Measurements from ENCODE around the gene MCHR1. TPM values are rescaled to one million over a fixed set of nuclear protein-coding genes. Genes with fewer than 3 reads are reported as not detected.

MCHR1 gene
- total and polyA plus RNA-seq, 9 of the 15 experiments (the other 6 are each of a cell fraction or from before 2014, with no cell fraction given): 0.03 to 0.50 TPM; not detected in 7

DNA sequence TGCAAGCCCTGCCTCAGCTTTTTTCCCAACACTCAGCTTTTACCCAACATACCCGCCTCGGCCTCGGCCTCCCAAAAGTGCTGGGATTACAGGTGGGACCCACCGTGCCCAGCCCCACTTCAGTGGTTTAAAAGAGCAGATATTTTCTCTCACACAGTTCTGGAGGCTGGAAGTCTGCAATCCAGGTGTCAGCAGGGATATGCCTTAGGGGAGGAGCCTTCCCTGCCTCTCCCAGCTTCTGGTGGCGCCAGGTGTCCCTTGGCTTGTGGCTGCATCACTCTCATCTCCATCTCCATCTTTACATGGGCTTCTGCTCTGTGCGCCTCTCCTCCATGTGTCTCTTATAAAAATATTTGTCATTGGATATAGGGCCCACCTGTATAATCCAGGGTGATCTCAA is 50.0 kb downstream of the MCHR1 start (continued):
- TF ChIP-seq, protein P1, sequence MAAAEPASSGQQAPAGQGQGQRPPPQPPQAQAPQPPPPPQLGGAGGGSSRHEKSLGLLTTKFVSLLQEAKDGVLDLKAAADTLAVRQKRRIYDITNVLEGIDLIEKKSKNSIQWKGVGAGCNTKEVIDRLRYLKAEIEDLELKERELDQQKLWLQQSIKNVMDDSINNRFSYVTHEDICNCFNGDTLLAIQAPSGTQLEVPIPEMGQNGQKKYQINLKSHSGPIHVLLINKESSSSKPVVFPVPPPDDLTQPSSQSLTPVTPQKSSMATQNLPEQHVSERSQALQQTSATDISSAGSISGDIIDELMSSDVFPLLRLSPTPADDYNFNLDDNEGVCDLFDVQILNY (CRISPR knock-in tag; IDR thresholded peaks at IDR 0.05): no peak
- no peak for TF ChIP-seq ZNF277 (CRISPR knock-in tag; IDR thresholded peaks at IDR 0.05; ENCODE audit: borderline replicate concordance)
- TF ChIP-seq EZH2 (IDR thresholded peaks at IDR 0.05; ENCODE audit: borderline replicate concordance, low read depth, low read length): no peak
- no peak for TF ChIP-seq TCF7 (IDR thresholded peaks at IDR 0.05; ENCODE audit: borderline replicate concordance)

Other genes with a start within 250 kb of the MCHR1 start
- 10.6 and 10.9 TPM in 2 replicates for gene MRTFA, start 42.8 kb upstream of the MCHR1 start, total RNA-seq (2014; rRNA removed)
- gene MRTFA, start 42.8 kb upstream of the MCHR1 start, total RNA-seq (2014; rRNA removed; fragmentation: Illumina TruSeq; extraction: Trizol): 3.4 and 3.7 TPM in 2 replicates
- 3.6 and 5.2 TPM in 2 replicates for gene MRTFA, start 42.8 kb upstream of the MCHR1 start, total RNA-seq (2015; rRNA removed; fragmentation: Illumina TruSeq; extraction: Trizol)
- gene MRTFA, start 42.8 kb upstream of the MCHR1 start, total RNA-seq (2021): 21.1 TPM in 2 replicates
- 1.2 and 2.6 TPM in 2 replicates for gene MRTFA, start 42.8 kb upstream of the MCHR1 start, polyA plus RNA-seq (2011; rRNA removed)
- 6.3 and 9.6 TPM in 2 replicates for gene MRTFA, start 42.8 kb upstream of the MCHR1 start, polyA plus RNA-seq (2014; fragmentation: Illumina TruSeq; extraction: Trizol)
- gene MRTFA, start 42.8 kb upstream of the MCHR1 start, polyA plus RNA-seq (2014; fragmentation: Nextera tagmentation; extraction: Ambion mirVana): under 1 TPM; 0.84 to 0.97 TPM
- 5.6 and 6.9 TPM in 2 replicates for gene MRTFA, start 42.8 kb upstream of the MCHR1 start, polyA plus RNA-seq (2014; rRNA removed)
- 32.5 and 32.6 TPM in 2 replicates for gene SLC25A17, start 139.9 kb downstream of the MCHR1 start, total RNA-seq (2014; rRNA removed)
- gene SLC25A17, start 139.9 kb downstream of the MCHR1 start, total RNA-seq (2014; rRNA removed; fragmentation: Illumina TruSeq; extraction: Trizol): 56.2 and 61.0 TPM in 2 replicates
- gene SLC25A17, start 139.9 kb downstream of the MCHR1 start, total RNA-seq (2015; rRNA removed; fragmentation: Illumina TruSeq; extraction: Trizol): 35.0 and 38.4 TPM in 2 replicates
- gene SLC25A17, start 139.9 kb downstream of the MCHR1 start, total RNA-seq (2021): 50.2 and 54.5 TPM in 2 replicates
- 77.1 and 96.8 TPM in 2 replicates for gene SLC25A17, start 139.9 kb downstream of the MCHR1 start, polyA plus RNA-seq (2011; rRNA removed)
- 63.2 and 65.3 TPM in 2 replicates for gene SLC25A17, start 139.9 kb downstream of the MCHR1 start, polyA plus RNA-seq (2014; fragmentation: Illumina TruSeq; extraction: Trizol)
- gene SLC25A17, start 139.9 kb downstream of the MCHR1 start, polyA plus RNA-seq (2014; fragmentation: Nextera tagmentation; extraction: Ambion mirVana): 100 to 1,000 TPM; 104 to 136 TPM
- 43.1 and 46.5 TPM in 2 replicates for gene SLC25A17, start 139.9 kb downstream of the MCHR1 start, polyA plus RNA-seq (2014; rRNA removed)
- 178 and 255 TPM in 2 replicates for gene ST13, start 177.2 kb downstream of the MCHR1 start, total RNA-seq (2014; rRNA removed)
- 247 and 287 TPM in 2 replicates for gene ST13, start 177.2 kb downstream of the MCHR1 start, total RNA-seq (2014; rRNA removed; fragmentation: Illumina TruSeq; extraction: Trizol)
- 306 and 311 TPM in 2 replicates for gene ST13, start 177.2 kb downstream of the MCHR1 start, total RNA-seq (2015; rRNA removed; fragmentation: Illumina TruSeq; extraction: Trizol)
- 172 and 195 TPM in 2 replicates for gene ST13, start 177.2 kb downstream of the MCHR1 start, total RNA-seq (2021)
- 149 and 163 TPM in 2 replicates for gene ST13, start 177.2 kb downstream of the MCHR1 start, polyA plus RNA-seq (2011; rRNA removed)
- gene ST13, start 177.2 kb downstream of the MCHR1 start, polyA plus RNA-seq (2014; fragmentation: Illumina TruSeq; extraction: Trizol): 229 and 236 TPM in 2 replicates
- gene ST13, start 177.2 kb downstream of the MCHR1 start, polyA plus RNA-seq (2014; fragmentation: Nextera tagmentation; extraction: Ambion mirVana): 10 to 100 TPM; 53.6 to 69.7 TPM
- 133 and 154 TPM in 2 replicates for gene ST13, start 177.2 kb downstream of the MCHR1 start, polyA plus RNA-seq (2014; rRNA removed)
- gene XPNPEP3, start 177.7 kb downstream of the MCHR1 start, total RNA-seq (2014; rRNA removed): 7.3 and 9.1 TPM in 2 replicates
- gene XPNPEP3, start 177.7 kb downstream of the MCHR1 start, total RNA-seq (2014; rRNA removed; fragmentation: Illumina TruSeq; extraction: Trizol): 15.6 and 16.2 TPM in 2 replicates
- 12.2 and 15.4 TPM in 2 replicates for gene XPNPEP3, start 177.7 kb downstream of the MCHR1 start, total RNA-seq (2015; rRNA removed; fragmentation: Illumina TruSeq; extraction: Trizol)
- 18.6 and 22.6 TPM in 2 replicates for gene XPNPEP3, start 177.7 kb downstream of the MCHR1 start, total RNA-seq (2021)
- gene XPNPEP3, start 177.7 kb downstream of the MCHR1 start, polyA plus RNA-seq (2011; rRNA removed): 22.6 and 28.0 TPM in 2 replicates
- 12.9 and 13.2 TPM in 2 replicates for gene XPNPEP3, start 177.7 kb downstream of the MCHR1 start, polyA plus RNA-seq (2014; fragmentation: Illumina TruSeq; extraction: Trizol)
- 10 to 100 TPM; 18.8 to 20.0 TPM for gene XPNPEP3, start 177.7 kb downstream of the MCHR1 start, polyA plus RNA-seq (2014; fragmentation: Nextera tagmentation; extraction: Ambion mirVana)
- gene XPNPEP3, start 177.7 kb downstream of the MCHR1 start, polyA plus RNA-seq (2014; rRNA removed): 10.7 and 11.9 TPM in 2 replicates
- not detected in 2 replicates for gene DNAJB7, start 182.6 kb downstream of the MCHR1 start, total RNA-seq (2014; rRNA removed)
- gene DNAJB7, start 182.6 kb downstream of the MCHR1 start, total RNA-seq (2014; rRNA removed; fragmentation: Illumina TruSeq; extraction: Trizol): not detected in 2 replicates
- not detected in 2 replicates for gene DNAJB7, start 182.6 kb downstream of the MCHR1 start, total RNA-seq (2015; rRNA removed; fragmentation: Illumina TruSeq; extraction: Trizol)
- gene DNAJB7, start 182.6 kb downstream of the MCHR1 start, total RNA-seq (2021): not detected in 2 replicates
- not detected in 2 replicates for gene DNAJB7, start 182.6 kb downstream of the MCHR1 start, polyA plus RNA-seq (2011; rRNA removed)
- gene DNAJB7, start 182.6 kb downstream of the MCHR1 start, polyA plus RNA-seq (2014; fragmentation: Illumina TruSeq; extraction: Trizol): not detected in 2 replicates
- under 1 TPM; 0.13 to 0.21 TPM for gene DNAJB7, start 182.6 kb downstream of the MCHR1 start, polyA plus RNA-seq (2014; fragmentation: Nextera tagmentation; extraction: Ambion mirVana)
- not detected in 2 replicates for gene DNAJB7, start 182.6 kb downstream of the MCHR1 start, polyA plus RNA-seq (2014; rRNA removed)

Measured in K562 (cell line).